SK-N-MC (cell line): Measurements from ENCODE around the gene YARS2.

Experiments
- EZH2 ChIP-seq: fragments of 200-600 bp; sonication (generic); IDR thresholded peaks from one replicate; pipeline ENCODE4 v1.6.1; 2017; ENCODE audit warnings: antibody characterized with exemption
- POLR2AphosphoS5 ChIP-seq: IDR thresholded peaks from 2 replicates; pipeline ENCODE4 v1.6.1; 2012; ENCODE audit warnings: mild to moderate bottlenecking, low read depth, low read length, borderline replicate concordance

GRCh38 chr12:32776258-32776657 is 20.6 kb upstream of the YARS2 start:
- TF ChIP-seq EZH2 (no peak), POLR2AphosphoS5 (no peak)
